ENCODE data around the gene DEF6. TPM values are rescaled to one million over a fixed set of nuclear protein-coding genes. Genes with fewer than 3 reads are reported as not detected.
A peak's percentile ranks its signal among the peaks of the same experiment; 100 is the strongest.

The DEF6 gene
- total and polyA plus RNA-seq, 4 donors: 11.2 to 28.6 (median 19.0) TPM

- ATAC-seq (ENCODE audit: insufficient read depth, low FRiP score) (peak; percentile 91), DNase-seq (peak; percentile 98)
- H3K36me3 ChIP-seq (ENCODE audit: control insufficient read depth in 4 of 4, insufficient read depth in 4 of 4, low read length in 4 of 4): no peaks in the 10 kb centered on the region
- H3K9me3 ChIP-seq (ENCODE audit: control insufficient read depth in 4 of 4, insufficient read depth in 3 of 4, low read length in 3 of 4): no peaks in the 10 kb centered on the region
- peak within 1 kb of the TSS; percentile 89 to 94 for H3K9ac ChIP-seq (ENCODE audit: insufficient read depth in 1 of 2, low read length in 2 of 2)
- H3K4me3 ChIP-seq: peak within 1 kb of the TSS; percentile 84
- peak within 1 kb of the TSS; percentile 94 to 98 for H3K27ac ChIP-seq (ENCODE audit: low read depth in 1 of 2, low read length in 1 of 2)
- H3K4me1 ChIP-seq (ENCODE audit: control insufficient read depth in 5 of 5, insufficient read depth in 5 of 5, low read length in 5 of 5): peaks cover 0 to 23% (median 4%) of the 10 kb centered on the region in 5 donors
- 0 to 1% methylated on average over 72 to 82 of the region's 82 CpGs for WGBS, 2 donors
- no peaks in the 10 kb centered on the region for H3K27me3 ChIP-seq (ENCODE audit: control insufficient read depth in 3 of 3, insufficient read depth in 3 of 3, low read length in 2 of 3)
- TF ChIP-seq CTCF (IDR thresholded peaks at IDR 0.05; ENCODE audit: control extremely low read depth, extremely low read depth): no peak
Observed at GRCh38 chr6:35259194-35259947, 38.2 kb upstream of the DEF6 start, which contains the start of gene ZNF76. TSS of gene ZNF76 (plus strand) at chr6:35259735. CDS start at chr6:35281152, 21,417 bp downstream.

- H3K27ac ChIP-seq (ENCODE audit: low read depth in 1 of 2, low read length in 1 of 2): peak overlapping the region; percentile 94 to 98
- TF ChIP-seq CTCF (IDR thresholded peaks at IDR 0.05; ENCODE audit: control extremely low read depth, extremely low read depth): no peak
- peak; percentile 76 to 78 (median 77) for DNase-seq
- peaks cover 0 to 23% (median 4%) of the 10 kb centered on the region in 5 donors for H3K4me1 ChIP-seq (ENCODE audit: control insufficient read depth in 5 of 5, insufficient read depth in 5 of 5, low read length in 5 of 5)
- H3K9me3 ChIP-seq (ENCODE audit: control insufficient read depth in 4 of 4, insufficient read depth in 3 of 4, low read length in 3 of 4): no peaks in the 10 kb centered on the region
- WGBS, 2 donors: 5 to 10% methylated on average over 20 to 23 of the region's 23 CpGs
- peak; percentile 60 for ATAC-seq (ENCODE audit: insufficient read depth, low FRiP score)
- H3K36me3 ChIP-seq (ENCODE audit: control insufficient read depth in 4 of 4, insufficient read depth in 4 of 4, low read length in 4 of 4): no peaks in the 10 kb centered on the region
- H3K4me3 ChIP-seq: peak overlapping the region; percentile 84
- H3K27me3 ChIP-seq (ENCODE audit: control insufficient read depth in 3 of 3, insufficient read depth in 3 of 3, low read length in 2 of 3): no peaks in the 10 kb centered on the region
- H3K9ac ChIP-seq (ENCODE audit: insufficient read depth in 1 of 2, low read length in 2 of 2): peak overlapping the region; percentile 42 to 80
Observed at GRCh38 chr6:35259948-35260590, 37.5 kb upstream of the DEF6 start.

GRCh38 chr6:35260591-35261570, 36.7 kb upstream of the DEF6 start:
- Histone ChIP-seq H3K36me3 (ENCODE audit: control insufficient read depth in 4 of 4, insufficient read depth in 4 of 4, low read length in 4 of 4) (no peaks in the 10 kb centered on the region), H3K4me3 (no peak overlapping the region), H3K27me3 (ENCODE audit: control insufficient read depth in 3 of 3, insufficient read depth in 3 of 3, low read length in 2 of 3) (no peaks in the 10 kb centered on the region), H3K4me1 (ENCODE audit: control insufficient read depth in 5 of 5, insufficient read depth in 5 of 5, low read length in 5 of 5) (peaks cover 0 to 23% (median 4%) of the 10 kb centered on the region in 5 donors), H3K27ac (ENCODE audit: low read depth in 1 of 2, low read length in 1 of 2) (peak overlapping the region; percentile 94 to 98), H3K9ac (ENCODE audit: insufficient read depth in 1 of 2, low read length in 2 of 2) (peak overlapping the region in 1 of 2 donors; percentile 80), H3K9me3 (ENCODE audit: control insufficient read depth in 4 of 4, insufficient read depth in 3 of 4, low read length in 3 of 4) (no peaks in the 10 kb centered on the region)
- DNase-seq: no peak
- no peak for ATAC-seq (ENCODE audit: insufficient read depth, low FRiP score)
- WGBS, 2 donors: 71 to 81% methylated on average over 6 of the region's 6 CpGs
- no peak for TF ChIP-seq CTCF (IDR thresholded peaks at IDR 0.05; ENCODE audit: control extremely low read depth, extremely low read depth)
